Measurements from ENCODE around the gene SPTSSA.

GRCh38 chr14:34437729-34438080, 24.3 kb downstream of the SPTSSA start:
- TF ChIP-seq, protein P1, sequence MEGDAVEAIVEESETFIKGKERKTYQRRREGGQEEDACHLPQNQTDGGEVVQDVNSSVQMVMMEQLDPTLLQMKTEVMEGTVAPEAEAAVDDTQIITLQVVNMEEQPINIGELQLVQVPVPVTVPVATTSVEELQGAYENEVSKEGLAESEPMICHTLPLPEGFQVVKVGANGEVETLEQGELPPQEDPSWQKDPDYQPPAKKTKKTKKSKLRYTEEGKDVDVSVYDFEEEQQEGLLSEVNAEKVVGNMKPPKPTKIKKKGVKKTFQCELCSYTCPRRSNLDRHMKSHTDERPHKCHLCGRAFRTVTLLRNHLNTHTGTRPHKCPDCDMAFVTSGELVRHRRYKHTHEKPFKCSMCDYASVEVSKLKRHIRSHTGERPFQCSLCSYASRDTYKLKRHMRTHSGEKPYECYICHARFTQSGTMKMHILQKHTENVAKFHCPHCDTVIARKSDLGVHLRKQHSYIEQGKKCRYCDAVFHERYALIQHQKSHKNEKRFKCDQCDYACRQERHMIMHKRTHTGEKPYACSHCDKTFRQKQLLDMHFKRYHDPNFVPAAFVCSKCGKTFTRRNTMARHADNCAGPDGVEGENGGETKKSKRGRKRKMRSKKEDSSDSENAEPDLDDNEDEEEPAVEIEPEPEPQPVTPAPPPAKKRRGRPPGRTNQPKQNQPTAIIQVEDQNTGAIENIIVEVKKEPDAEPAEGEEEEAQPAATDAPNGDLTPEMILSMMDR (IDR thresholded peaks at IDR 0.05; ENCODE audit: low read depth, low read length) = no peak
- TF ChIP-seq EZH2phosphoT487 (IDR thresholded peaks at IDR 0.05; ENCODE audit: low read depth) = no peak

Measured in OCI-LY3 (cell line).